A549 (cell line): ENCODE data around the gene GNB4.

Source experiments
- ATOH8 ChIP-seq: fragments of 250-450 bp; sonication (Bioruptor Pico); IDR thresholded peaks from 2 replicates; pipeline ENCODE4 v1.5.0; 2020; ENCODE audit warnings: low read depth, mild to moderate bottlenecking, moderate library complexity
- BCL3 ChIP-seq: fragments of >200 bp; sonication (Bioruptor Twin); formaldehyde crosslinking; IDR thresholded peaks from 3 replicates; pipeline ENCODE4 v1.6.1; 2016
- CEBPB ChIP-seq, 2 experiments: fragments of >200 bp in 1 of 2; sonication (Bioruptor Twin) in 1 of 2; formaldehyde crosslinking in 1 of 2; IDR thresholded peaks; 2 replicates each; pipeline ENCODE4 v1.6.1; 2012 to 2016
- CTCF ChIP-seq: fragments of >200 bp; sonication (Bioruptor Twin); formaldehyde crosslinking; IDR thresholded peaks from 3 replicates; pipeline ENCODE4 v1.5.1; 2016
- EP300 ChIP-seq, 2 experiments: fragments of >200 bp; sonication (Bioruptor Twin); formaldehyde crosslinking; IDR thresholded peaks; 2 replicates in 1 of 2; 3 replicates in 1 of 2; pipeline ENCODE4 v1.6.1; 2016 to 2017
- FOSL2 ChIP-seq, 2 experiments: fragments of 450-650 bp in 1 of 2; fragments of >200 bp in 1 of 2; sonication (Bioruptor Twin) in 1 of 2; formaldehyde crosslinking; IDR thresholded peaks; 2 replicates each; pipeline versions ENCODE4 v1.5.0 to v1.6.1; 2016 to 2020; ENCODE audit warnings: mild to moderate bottlenecking in 1 of 2, moderate library complexity in 1 of 2
- MYC ChIP-seq: IDR thresholded peaks from 2 replicates; pipeline ENCODE4 v1.6.1; 2012; ENCODE audit warnings: mild to moderate bottlenecking, inconsistent platforms, low read length, improper control_type of control experiment, borderline replicate concordance
- NPAS2 ChIP-seq: fragments of 250-450 bp; sonication (Bioruptor Pico); IDR thresholded peaks from 2 replicates; pipeline ENCODE4 v1.8.0; 2022; ENCODE audit warnings: mild to moderate bottlenecking, moderate library complexity, borderline replicate concordance
- POLR2A ChIP-seq: IDR thresholded peaks from 2 replicates; pipeline ENCODE4 v1.6.1; 2012; ENCODE audit warnings: mild to moderate bottlenecking, low read length
- RNF2 ChIP-seq: fragments of 200-600 bp; sonication (generic); IDR thresholded peaks from 2 replicates; pipeline ENCODE4 v1.6.1; 2016; ENCODE audit warnings: low read depth, mild to moderate bottlenecking, antibody characterized with exemption, moderate library complexity, borderline replicate concordance
- SMC3 ChIP-seq: fragments of >200 bp; sonication (Bioruptor Twin); formaldehyde crosslinking; IDR thresholded peaks from 3 replicates; pipeline ENCODE4 v1.6.1; 2018; ENCODE audit warnings: inconsistent platforms

GRCh38 chr3:179432451-179432850 is 18.8 kb downstream of the GNB4 start:
- TF ChIP-seq CTCF = no peak
- TF ChIP-seq RNF2 = no peak
- TF ChIP-seq EP300 (IDR thresholded peaks at IDR 0.05) = no peak
- no peak for TF ChIP-seq FOSL2 (IDR thresholded peaks at IDR 0.05)
- TF ChIP-seq FOSL2 (CRISPR knock-in tag; IDR thresholded peaks at IDR 0.05) = no peak
- no peak for TF ChIP-seq MYC
- no peak for TF ChIP-seq NPAS2
- TF ChIP-seq ATOH8 (CRISPR knock-in tag) = no peak
- no peak for TF ChIP-seq CEBPB (IDR thresholded peaks at IDR 0.05)
- TF ChIP-seq SMC3 = no peak
- no peak for TF ChIP-seq POLR2A
- no peak for TF ChIP-seq BCL3
